HG03097 (cell line): Measurements from ENCODE around the gene ADPRS.
A peak's percentile ranks its signal among the peaks of the same experiment; 100 is the strongest.

ENCODE experiments used
- ATAC-seq: cut with Tn5 transposase; IDR thresholded peaks from one replicate; pipeline ENCODE4 v1.9.1; 2021; ENCODE audit not compliant: unreplicated experiment, low FRiP score

Gene ADPRS

DNA sequence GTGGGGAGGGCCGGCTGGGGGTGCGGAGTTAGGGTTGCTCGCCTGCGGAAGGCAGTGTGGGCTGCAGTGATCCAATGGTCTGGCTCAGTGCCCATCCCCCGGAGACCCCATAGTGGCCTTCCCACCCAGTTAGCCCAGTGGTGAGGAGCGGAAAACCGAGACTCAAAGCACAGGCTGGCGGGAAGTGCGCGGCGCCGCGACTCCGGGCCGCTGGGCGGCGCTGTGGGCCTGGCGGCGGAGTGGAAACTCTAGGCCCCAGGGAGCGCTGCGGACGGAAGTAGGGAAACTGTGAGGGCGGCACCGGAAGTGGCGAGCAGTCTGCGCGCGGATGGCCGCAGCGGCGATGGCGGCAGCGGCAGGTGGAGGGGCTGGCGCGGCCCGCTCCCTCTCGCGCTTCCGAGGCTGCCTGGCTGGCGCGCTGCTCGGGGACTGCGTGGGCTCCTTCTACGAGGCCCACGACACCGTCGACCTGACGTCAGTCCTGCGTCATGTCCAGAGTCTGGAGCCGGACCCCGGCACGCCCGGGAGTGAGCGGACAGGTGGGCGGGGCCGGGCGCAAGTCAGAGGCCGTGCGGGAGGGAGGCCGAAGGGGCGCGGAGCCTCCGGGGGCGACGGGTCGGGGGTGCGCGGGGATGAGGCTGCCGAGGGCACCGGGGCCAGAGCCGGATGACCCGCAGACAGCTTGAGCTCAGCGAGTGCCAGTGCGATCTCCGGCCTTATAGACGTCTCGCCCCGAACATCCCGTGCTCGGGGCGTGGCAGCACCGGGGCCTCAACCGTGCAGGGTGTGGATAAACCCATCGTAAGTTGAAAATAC is at the start of gene ADPRS:
Gene ADPRS, plus strand, starts transcription at position 316 of the 816 bp plus-strand sequence. Its CDS starts 13 bp downstream, at position 329.
- ATAC-seq, result peak; percentile 82

DNA sequence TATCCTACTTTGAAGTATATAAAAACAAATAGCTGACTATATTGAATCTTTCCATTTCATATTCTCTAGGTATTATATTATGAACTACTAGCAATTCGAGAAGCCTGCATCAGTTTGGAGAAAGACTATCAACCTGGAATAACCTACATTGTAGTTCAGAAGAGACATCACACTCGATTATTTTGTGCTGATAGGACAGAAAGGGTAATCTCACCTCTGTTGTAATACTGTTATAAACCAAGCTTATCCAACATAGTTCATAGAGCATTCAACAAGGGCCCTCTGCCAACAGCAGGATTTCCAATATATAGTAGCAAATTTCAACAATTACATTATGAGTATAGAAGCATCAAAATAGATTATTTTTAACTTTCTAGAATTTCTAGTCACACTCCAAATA is 48.5 kb upstream of the ADPRS start:
- ATAC-seq, result no peak

DNA sequence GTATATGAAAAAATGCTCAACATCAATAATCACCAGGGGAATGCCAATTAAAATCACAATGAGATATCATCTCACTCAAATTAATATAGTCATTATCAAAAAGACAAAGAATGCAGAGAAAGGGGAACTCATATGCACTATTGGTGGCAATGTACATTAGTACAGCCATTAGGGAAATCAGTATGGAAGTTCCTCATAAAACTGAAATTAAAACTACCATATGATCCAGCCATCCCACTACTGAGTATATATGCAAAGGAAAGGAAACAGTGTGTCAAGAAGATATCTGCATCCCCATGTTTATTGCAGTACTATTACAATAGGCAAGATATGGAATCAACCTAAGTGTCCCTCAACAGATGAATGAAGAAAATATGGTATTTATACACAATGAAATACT is 36.9 kb upstream of the ADPRS start:
- no peak for ATAC-seq

GRCh38 chr1:36053978-36054377 is 34.7 kb upstream of the ADPRS start:
- ATAC-seq, result no peak

GRCh38 chr1:36055706-36056105 is 33.0 kb upstream of the ADPRS start:
- ATAC-seq, result no peak

DNA sequence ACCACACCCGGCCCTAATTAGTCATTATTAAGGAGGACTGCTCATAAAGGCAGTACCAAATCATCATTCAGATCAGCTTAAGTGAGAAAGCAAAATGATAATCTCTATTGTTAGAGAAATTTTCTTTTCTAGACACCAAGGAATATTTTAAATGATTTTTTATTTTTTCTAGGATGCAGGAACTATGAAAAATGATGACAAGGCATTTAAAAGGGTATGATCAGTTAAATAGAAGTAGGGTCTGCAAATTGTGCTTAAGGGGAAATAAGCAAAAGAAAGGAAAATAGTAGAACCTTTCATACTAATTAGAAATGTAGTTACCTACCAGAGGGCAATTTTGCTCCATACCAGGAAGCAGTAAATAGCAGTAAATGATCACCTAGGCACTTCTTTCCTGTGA is 26.4 kb upstream of the ADPRS start:
- ATAC-seq, result no peak

DNA sequence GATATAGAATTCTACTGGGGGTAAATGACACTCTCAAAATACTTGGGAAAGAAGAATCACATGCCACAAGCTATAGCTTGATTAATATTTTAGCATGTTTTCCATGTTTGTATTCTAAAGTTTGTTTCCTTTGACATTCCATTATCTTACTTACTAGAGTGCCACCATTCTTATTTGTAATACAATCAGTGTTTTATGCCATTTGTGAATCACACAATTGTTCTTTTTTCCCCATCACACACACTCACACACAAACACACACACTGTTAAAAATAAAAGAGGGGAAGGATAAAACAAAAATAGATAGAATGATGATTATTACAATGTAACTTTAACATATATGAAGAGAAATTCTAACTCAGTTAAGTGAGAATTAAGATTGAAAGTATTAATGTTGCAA is 20.8 kb upstream of the ADPRS start:
- no peak for ATAC-seq

- ATAC-seq, result no peak
Observed at GRCh38 chr1:36068866-36069265, 19.8 kb upstream of the ADPRS start.

- no peak for ATAC-seq
Observed at GRCh38 chr1:36070349-36070748, 18.3 kb upstream of the ADPRS start.

DNA sequence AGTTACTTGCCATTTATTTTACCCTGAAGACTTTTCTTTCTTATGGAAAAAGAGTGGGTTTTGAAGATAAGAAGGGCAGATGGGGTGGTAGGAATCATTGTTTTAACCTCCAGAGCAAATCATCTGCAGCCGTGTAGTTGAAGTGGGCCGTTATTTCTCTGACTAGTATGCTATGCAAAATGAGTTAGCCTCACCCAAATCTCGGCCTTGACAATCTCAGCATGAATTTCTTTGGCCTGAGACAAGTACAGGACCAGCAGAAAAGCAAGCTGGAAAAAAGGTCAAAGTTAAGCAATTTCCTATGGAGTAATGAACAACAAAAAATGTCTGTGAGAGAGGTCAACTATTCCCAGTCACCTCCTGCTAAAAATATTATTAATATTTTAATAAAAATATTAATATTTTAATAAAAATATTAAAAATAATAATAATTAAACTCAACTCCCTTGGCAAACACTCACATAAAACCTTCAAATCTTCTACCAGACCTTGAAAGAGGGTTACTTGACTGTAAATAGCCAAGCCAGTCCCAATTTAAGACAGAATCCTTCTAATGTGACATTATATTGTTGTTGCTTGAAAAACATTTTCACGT is 11.6 kb upstream of the ADPRS start:
- no peak for ATAC-seq

- no peak for ATAC-seq
Observed at GRCh38 chr1:36080236-36080635, 8.5 kb upstream of the ADPRS start.

DNA sequence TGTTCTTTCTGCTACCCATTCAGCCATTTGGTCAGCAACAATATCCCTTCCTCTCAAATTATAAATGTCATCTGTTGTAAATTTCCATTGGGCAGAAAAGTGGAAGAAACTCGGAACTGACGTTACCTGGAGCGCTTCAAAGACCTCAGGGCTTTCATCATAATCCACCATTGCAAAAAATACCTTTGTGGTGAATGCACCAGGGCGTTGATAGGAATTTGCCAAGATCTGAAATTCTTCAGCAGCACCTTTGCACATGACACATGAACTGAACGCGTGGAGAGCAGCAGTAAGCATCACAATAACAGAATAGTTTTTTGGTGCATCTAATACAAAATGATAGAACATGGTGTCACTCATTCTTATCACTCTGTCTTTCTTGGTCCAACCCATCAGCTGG is 7.9 kb upstream of the ADPRS start:
- ATAC-seq, result no peak

GRCh38 chr1:36081926-36082485 is 6.7 kb upstream of the ADPRS start:
- no peak for ATAC-seq

DNA sequence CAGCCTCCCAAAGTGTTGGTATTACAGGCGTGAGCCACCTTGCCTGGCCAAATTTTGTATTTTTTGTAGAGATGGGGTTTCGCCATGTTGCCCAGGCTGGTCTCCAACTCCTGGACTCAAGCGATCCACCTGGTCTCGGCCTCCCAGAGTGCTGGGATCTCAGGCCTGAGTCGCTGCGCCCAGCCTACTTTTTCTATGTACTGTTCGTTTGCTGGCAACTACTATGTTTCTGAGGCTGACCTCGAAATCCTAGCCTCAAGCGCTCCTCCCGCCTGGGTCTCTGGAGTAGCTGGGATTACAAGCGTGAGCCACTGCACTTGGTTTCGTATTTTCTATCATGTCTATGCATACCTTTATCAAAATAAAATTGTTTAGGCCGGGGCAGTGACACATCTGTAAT is 5.5 kb upstream of the ADPRS start:
- no peak for ATAC-seq

DNA sequence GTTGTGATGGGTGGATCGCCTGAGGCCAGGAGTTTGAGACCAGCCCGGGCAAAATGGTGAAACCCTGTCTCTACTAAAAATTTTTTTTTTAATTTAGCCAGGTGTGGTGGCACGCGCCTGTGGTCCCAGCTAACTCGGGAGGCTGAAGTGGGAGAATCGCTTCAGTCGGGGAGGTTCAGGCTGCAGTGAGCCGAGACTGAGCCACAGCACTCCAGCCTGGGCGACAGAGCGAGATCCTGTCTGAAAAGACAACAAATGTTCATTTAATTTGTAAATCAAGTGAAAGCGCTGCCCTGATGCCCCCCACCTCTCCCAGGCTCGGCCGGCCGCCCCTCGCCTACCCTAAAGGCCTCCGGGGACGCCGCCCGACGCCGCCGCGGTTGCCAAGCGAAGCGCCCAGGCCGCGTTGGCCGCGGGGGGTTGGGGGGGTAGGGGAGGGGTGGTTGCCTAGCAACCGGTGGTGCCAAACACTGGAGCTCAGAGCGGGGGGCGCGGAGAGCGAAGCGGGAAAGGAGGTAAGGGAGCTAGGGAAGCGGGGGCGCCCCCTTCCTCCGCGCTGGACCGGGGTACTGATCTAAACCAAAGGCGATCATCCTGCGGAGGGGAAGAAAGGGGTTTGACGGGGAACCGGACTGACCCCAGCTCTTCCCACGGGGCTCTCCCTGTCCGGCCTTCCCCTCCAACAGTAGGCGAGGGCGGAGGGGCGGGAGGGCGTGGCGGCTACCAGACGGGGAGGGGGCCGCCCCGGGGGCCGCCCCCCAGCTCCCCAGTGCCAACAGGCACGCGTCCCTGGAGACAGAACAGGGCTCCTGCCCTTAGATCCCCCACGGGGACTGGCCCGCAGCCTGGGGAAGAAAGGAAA is 4.8 kb upstream of the ADPRS start, which contains the start of gene TEKT2:
Gene TEKT2, plus strand, starts transcription at position 460 of the 862 bp plus-strand sequence. CDS start 828 bp downstream, outside the sequence.
- no peak for ATAC-seq

DNA sequence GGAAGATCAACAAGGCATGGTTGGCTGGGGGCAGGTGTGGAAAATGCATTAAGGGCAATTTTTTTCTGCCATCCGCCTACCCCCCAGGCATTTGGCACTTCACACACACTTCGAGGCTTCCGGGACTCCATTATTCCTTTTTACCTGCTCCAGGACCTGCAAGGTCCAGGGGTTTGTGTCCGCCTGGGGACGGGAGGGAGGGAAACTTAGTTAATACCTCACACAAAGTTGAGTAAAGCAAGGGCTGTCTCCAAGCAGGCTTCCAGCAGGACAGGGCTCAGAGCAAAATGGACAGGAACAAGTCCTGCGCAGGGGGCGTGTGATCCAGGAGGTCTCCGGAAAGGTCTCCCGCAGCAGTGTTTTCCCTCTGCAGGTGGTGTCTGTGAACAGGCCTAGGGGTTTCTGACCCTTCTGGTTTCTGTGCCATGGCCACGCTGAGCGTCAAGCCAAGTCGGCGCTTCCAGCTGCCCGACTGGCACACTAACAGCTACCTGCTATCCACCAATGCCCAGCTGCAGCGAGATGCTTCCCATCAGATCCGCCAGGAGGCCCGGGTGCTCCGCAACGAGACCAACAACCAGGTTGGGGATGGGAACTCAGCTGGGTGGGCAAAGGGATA is 4.1 kb upstream of the ADPRS start:
- ATAC-seq, result no peak

DNA sequence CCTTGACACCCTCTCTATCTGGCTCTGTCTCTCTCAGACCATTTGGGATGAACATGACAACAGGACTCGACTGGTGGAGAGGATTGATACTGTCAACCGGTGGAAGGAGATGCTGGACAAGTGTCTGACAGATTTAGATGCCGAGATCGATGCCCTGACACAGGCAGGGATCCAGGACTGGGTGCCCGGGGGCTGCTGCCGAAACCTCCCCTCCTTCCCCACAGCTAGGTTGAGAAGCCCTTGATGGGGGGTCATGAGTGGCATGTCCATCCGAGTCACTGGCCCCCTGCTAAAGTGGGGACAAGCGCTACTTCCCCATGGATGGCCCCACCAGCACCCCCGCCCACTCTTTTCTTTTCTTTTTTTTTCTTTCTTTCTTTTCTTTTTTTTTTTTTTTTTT is 3.6 kb upstream of the ADPRS start:
- ATAC-seq, result no peak

DNA sequence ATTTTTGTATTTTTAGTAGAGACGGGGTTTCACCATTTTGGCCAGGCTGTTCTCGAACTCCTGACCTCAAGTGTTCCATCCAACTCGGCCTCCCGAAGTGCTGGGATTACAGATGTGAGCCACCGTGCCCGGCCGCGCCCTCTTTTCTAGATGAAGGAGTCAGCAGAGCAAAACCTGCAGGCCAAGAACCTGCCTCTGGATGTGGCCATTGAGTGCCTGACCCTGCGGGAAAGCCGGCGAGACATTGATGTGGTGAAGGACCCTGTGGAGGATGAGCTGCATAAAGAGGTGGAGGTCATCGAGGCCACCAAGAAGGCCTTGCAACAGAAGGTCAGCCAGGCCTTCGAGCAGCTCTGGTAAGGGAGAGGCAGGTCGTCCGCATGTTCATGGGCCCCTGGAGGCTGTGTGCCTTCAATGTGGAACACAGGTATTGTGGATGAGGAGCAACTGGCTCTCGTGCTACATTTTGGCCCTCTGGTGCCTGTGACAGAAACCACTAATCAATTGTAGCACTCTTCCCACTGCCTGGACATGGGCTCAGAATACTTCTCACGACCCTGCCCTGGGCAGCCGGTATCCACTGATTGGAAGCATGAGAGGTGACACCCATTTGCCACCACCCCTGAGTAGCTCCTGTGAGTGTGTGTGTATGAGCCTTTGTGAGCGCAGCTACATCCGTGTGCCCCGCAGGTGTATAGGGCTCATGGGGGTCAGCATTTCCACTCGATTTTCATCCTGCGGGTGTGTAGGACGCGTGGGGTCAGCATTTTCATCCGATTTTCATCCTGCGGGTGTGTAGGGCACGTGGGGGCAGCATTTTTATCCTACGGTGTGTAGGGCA is 2.8 kb upstream of the ADPRS start:
- ATAC-seq, result no peak

GRCh38 chr1:36086529-36087232 is 2.0 kb upstream of the ADPRS start:
- ATAC-seq, result no peak
